ENCODE data around the gene TNFRSF9. TPM values are rescaled to one million over a fixed set of nuclear protein-coding genes. Genes with fewer than 3 reads are reported as not detected.
"Not testable (repeated sequence)": the region's sequence is repeated elsewhere in the genome, so short reads cannot be mapped to it uniquely, and the experiment has no call there.

TNFRSF9 gene
- total RNA-seq, 1 experiment from 2014 or later: not detected

DNA sequence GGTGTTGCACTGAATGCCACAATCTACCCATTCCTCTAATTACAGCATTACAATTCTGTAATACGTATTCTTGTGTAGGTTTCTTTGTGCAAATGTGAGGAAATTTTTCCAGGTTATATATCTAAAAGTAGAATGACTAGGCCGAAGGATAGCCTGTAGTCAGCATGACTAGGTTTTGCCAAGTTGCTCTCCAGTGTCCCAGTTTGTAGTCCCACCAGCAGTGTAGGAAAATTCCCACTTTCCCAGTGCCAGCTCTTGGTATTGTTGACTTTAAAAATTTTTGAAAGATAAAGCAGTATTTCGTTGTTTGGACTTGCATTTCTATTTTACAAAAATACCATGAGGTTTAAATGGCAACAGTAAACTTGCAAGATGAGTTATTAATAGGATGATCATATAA, 23.8 kb upstream of the TNFRSF9 start:
- Histone ChIP-seq H3K4me1 (ENCODE audit: insufficient read depth, low read length) (no peaks in the 10 kb centered on the region), H3K79me1 (ENCODE audit: insufficient read depth, low read depth, low read length, poor library complexity, severe bottlenecking) (peaks cover 2% of the 10 kb centered on the region), H3K4me2 (ENCODE audit: insufficient read depth, insufficient read length, low read length) (no peak overlapping the region), H2BK120ac (ENCODE audit: low read depth, low read length, poor library complexity, severe bottlenecking) (no peak overlapping the region), H3K9ac (ENCODE audit: extremely low read depth, insufficient read length, low read length) (no peak overlapping the region), H2BK15ac (ENCODE audit: low read depth, low read length) (no peak overlapping the region), H2BK5ac (ENCODE audit: insufficient read length, low read length) (no peak overlapping the region), H4K20me1 (ENCODE audit: control insufficient read depth, insufficient read depth, insufficient read length) (no peaks in the 10 kb centered on the region), H3K56ac (ENCODE audit: insufficient read length, low read depth, low read length) (no peak overlapping the region), H3K27ac (ENCODE audit: insufficient read length, low read depth, low read length) (no peak overlapping the region), H3K27me3 (ENCODE audit: insufficient read depth, low read length) (no peaks in the 10 kb centered on the region), H4K5ac (ENCODE audit: insufficient read length, low read depth, low read length) (no peak overlapping the region), H3K23me2 (ENCODE audit: insufficient read length, low read depth, low read length, poor library complexity, severe bottlenecking) (peaks cover 2% of the 10 kb centered on the region), H2AFZ (ENCODE audit: low read length) (no peak overlapping the region), H3T11ph (ENCODE audit: low read length) (no peak overlapping the region), H3K23ac (ENCODE audit: insufficient read length, low read depth, low read length) (no peak overlapping the region), H4K8ac (replicated peaks; ENCODE audit: insufficient read length, low read depth, low read length) (no peak overlapping the region), H3K4ac (ENCODE audit: low read depth, low read length) (no peak overlapping the region), H3K79me2 (ENCODE audit: insufficient read depth, low read length) (peaks cover 5% of the 10 kb centered on the region; the same call in 1 of the 2 replicates), H3K18ac (ENCODE audit: insufficient read length, low read depth, low read length) (no peak overlapping the region), H3K14ac (ENCODE audit: insufficient read depth, low read length) (no peak overlapping the region), H2BK12ac (ENCODE audit: insufficient read length, low read depth, low read length) (no peak overlapping the region), H2AK5ac (ENCODE audit: insufficient read length, low read length) (no peak overlapping the region), H2BK20ac (ENCODE audit: low read depth, low read length, poor library complexity, severe bottlenecking) (no peak overlapping the region), H3K9me3 (ENCODE audit: control insufficient read depth, low read depth, low read length) (no peaks in the 10 kb centered on the region), H4K91ac (ENCODE audit: insufficient read length, low read depth, low read length) (no peak overlapping the region)
- H3K27me3 Mint-ChIP-seq (ENCODE audit: low read depth): no peaks in the 10 kb centered on the region
- WGBS (ENCODE audit: extremely low coverage, insufficient read length, low lambda C conversion rate): no CpG with 5 or more reads among the region's 3 CpGs
- peaks cover 44 to 67% (median 56%) of the 10 kb centered on the region in 3 experiments for H3K36me3 Mint-ChIP-seq (ENCODE audit: insufficient read depth in 1 of 3, low read depth in 3 of 3)
- peaks cover 15 to 20% of the 10 kb centered on the region in 2 experiments for H3K4me1 Mint-ChIP-seq
- no peaks in the 10 kb centered on the region for H3K9me3 Mint-ChIP-seq
- no peak overlapping the region for H3K4me3 Mint-ChIP-seq
- TF ChIP-seq, protein P1, sequence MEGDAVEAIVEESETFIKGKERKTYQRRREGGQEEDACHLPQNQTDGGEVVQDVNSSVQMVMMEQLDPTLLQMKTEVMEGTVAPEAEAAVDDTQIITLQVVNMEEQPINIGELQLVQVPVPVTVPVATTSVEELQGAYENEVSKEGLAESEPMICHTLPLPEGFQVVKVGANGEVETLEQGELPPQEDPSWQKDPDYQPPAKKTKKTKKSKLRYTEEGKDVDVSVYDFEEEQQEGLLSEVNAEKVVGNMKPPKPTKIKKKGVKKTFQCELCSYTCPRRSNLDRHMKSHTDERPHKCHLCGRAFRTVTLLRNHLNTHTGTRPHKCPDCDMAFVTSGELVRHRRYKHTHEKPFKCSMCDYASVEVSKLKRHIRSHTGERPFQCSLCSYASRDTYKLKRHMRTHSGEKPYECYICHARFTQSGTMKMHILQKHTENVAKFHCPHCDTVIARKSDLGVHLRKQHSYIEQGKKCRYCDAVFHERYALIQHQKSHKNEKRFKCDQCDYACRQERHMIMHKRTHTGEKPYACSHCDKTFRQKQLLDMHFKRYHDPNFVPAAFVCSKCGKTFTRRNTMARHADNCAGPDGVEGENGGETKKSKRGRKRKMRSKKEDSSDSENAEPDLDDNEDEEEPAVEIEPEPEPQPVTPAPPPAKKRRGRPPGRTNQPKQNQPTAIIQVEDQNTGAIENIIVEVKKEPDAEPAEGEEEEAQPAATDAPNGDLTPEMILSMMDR (conservative IDR thresholded peaks at IDR 0.05): no peak
- H3K27ac Mint-ChIP-seq: no peak overlapping the region; a peak in 1 of 7 replicates
- DNase-seq: no peak

DNA sequence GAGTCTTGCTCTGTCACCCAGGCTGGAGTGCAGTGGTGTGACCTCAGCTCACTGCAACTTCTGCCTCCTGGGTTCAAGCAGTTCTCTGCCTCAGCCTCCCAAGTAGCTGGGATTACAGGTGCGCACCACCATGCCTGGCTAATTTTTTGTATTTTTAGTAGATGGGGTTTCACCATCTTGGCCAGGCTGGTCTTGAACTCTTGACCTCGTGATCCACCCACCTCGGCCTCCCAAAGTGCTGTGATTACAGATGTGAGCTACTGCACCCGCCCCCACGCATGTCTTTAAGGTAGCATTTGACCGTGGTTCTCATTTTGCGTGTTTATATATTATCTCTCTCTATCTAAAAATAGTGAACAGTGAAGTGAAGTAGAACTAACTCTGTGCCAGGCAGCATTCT, 23.2 kb upstream of the TNFRSF9 start:
- not testable (repeated sequence) for H3K14ac ChIP-seq (ENCODE audit: insufficient read depth, low read length); H3K27ac ChIP-seq (ENCODE audit: insufficient read length, low read depth, low read length); H3K56ac ChIP-seq (ENCODE audit: insufficient read length, low read depth, low read length); H3K18ac ChIP-seq (ENCODE audit: insufficient read length, low read depth, low read length); H3K23ac ChIP-seq (ENCODE audit: insufficient read length, low read depth, low read length); H3K4me2 ChIP-seq (ENCODE audit: insufficient read depth, insufficient read length, low read length); H3K79me2 ChIP-seq (ENCODE audit: insufficient read depth, low read length); H4K91ac ChIP-seq (ENCODE audit: insufficient read length, low read depth, low read length); H2BK20ac ChIP-seq (ENCODE audit: low read depth, low read length, poor library complexity, severe bottlenecking); H3K27me3 Mint-ChIP-seq (ENCODE audit: low read depth); H3K23me2 ChIP-seq (ENCODE audit: insufficient read length, low read depth, low read length, poor library complexity, severe bottlenecking); H2AK5ac ChIP-seq (ENCODE audit: insufficient read length, low read length); H3K4me1 ChIP-seq (ENCODE audit: insufficient read depth, low read length); H3K9ac ChIP-seq (ENCODE audit: extremely low read depth, insufficient read length, low read length); H2BK120ac ChIP-seq (ENCODE audit: low read depth, low read length, poor library complexity, severe bottlenecking); H4K8ac ChIP-seq (replicated peaks; ENCODE audit: insufficient read length, low read depth, low read length); H4K20me1 ChIP-seq (ENCODE audit: control insufficient read depth, insufficient read depth, insufficient read length); H2BK15ac ChIP-seq (ENCODE audit: low read depth, low read length); H2BK12ac ChIP-seq (ENCODE audit: insufficient read length, low read depth, low read length); H2BK5ac ChIP-seq (ENCODE audit: insufficient read length, low read length); H2AFZ ChIP-seq (ENCODE audit: low read length); H4K5ac ChIP-seq (ENCODE audit: insufficient read length, low read depth, low read length); H3K4ac ChIP-seq (ENCODE audit: low read depth, low read length); H3K27me3 ChIP-seq (ENCODE audit: insufficient read depth, low read length); H3K9me3 Mint-ChIP-seq; H3T11ph ChIP-seq (ENCODE audit: low read length); H3K9me3 ChIP-seq (ENCODE audit: control insufficient read depth, low read depth, low read length); DNase-seq; H3K79me1 ChIP-seq (ENCODE audit: insufficient read depth, low read depth, low read length, poor library complexity, severe bottlenecking)
- Mint-ChIP-seq H3K36me3 (ENCODE audit: insufficient read depth in 1 of 3, low read depth in 3 of 3) (peaks cover 39 to 62% (median 50%) of the 10 kb centered on the region in 3 experiments), H3K4me3 (peak overlapping the region in 1 of 2 experiments; percentile 64; a peak in 2 of 5 replicates), H3K4me1 (peaks cover 15 to 20% of the 10 kb centered on the region in 2 experiments), H3K27ac (peak overlapping the region in 1 of 3 experiments; percentile 60; a peak in 1 of 7 replicates)
- no CpG with 5 or more reads among the region's 7 CpGs for WGBS (ENCODE audit: extremely low coverage, insufficient read length, low lambda C conversion rate)
